Sigmoid colon (tissue), 7 donors: ENCODE measurements around the gene ARHGAP9. TPM values are rescaled to one million over a fixed set of nuclear protein-coding genes. Genes with fewer than 3 reads are reported as not detected.
A peak's percentile ranks its signal among the peaks of the same experiment; 100 is the strongest.

Experiments used
- DNase-seq: peaks from one replicate; pipeline ENCODE4 v3.0.0-alpha.2; 2019
- H3K27ac ChIP-seq, 4 donors: fragments of 200-600 bp; sonication (generic); one replicate each; pipeline ENCODE4 v1.5.1; 2016 to 2019; ENCODE audit warnings: mild to moderate bottlenecking in 1 of 4
- H3K27me3 ChIP-seq, 3 donors: fragments of 200-600 bp; sonication (generic); one replicate each; pipeline ENCODE4 v1.5.1; 2019; ENCODE audit warnings: mild to moderate bottlenecking in 1 of 3
- H3K36me3 ChIP-seq, 4 donors: fragments of 200-600 bp; sonication (generic); one replicate each; pipeline ENCODE4 v1.5.1; 2016 to 2019
- H3K4me1 ChIP-seq, 4 donors: fragments of 200-600 bp; sonication (generic); one replicate each; pipeline ENCODE4 v1.5.1; 2017 to 2019
- H3K4me3 ChIP-seq, 4 donors: fragments of 200-600 bp; sonication (generic); one replicate each; pipeline ENCODE4 v1.5.1; 2017 to 2019; ENCODE audit warnings: mild to moderate bottlenecking in 2 of 4, moderate library complexity in 1 of 4
- H3K9me3 ChIP-seq, 4 donors: fragments of 200-600 bp in 3 of 4; sonication (generic) in 3 of 4; one replicate each; pipeline versions ENCODE4 v1.5.1 to v1.6.1; 2013 to 2019
- EP300 ChIP-seq, 4 donors: sonication (generic); formaldehyde crosslinking; IDR thresholded peaks; one replicate each; pipeline ENCODE4 v1.6.1; 2017; ENCODE audit warnings: antibody characterized with exemption in 4 of 4
- POLR2A ChIP-seq, 2 donors: fragments of 450-650 bp; IDR thresholded peaks; one replicate each; pipeline ENCODE4 v1.6.1; 2016; ENCODE audit warnings: antibody characterized with exemption in 2 of 2, mild to moderate bottlenecking in 2 of 2, moderate library complexity in 2 of 2
- POLR2AphosphoS5 ChIP-seq, 4 donors: sonication (generic); formaldehyde crosslinking; IDR thresholded peaks; one replicate each; pipeline ENCODE4 v1.6.1; 2017; ENCODE audit warnings: antibody characterized with exemption in 4 of 4
- WGBS, 2 donors: extraction: QIAGEN DNeasy Blood & Tissue Kit; methylation state at CpG; one replicate each; pipeline ENCODE4 v1.1.7; 2013; 5-methylcytosine and 5-hydroxymethylcytosine counted together
- intact Hi-C: fragments of 100-400 bp; cut with DNase I; formaldehyde crosslinking; loops from one replicate; pipeline ENCODE4 v1.15.1; 2023
- polyA plus RNA-seq, 3 donors: library from polyadenylated mRNA; stranded (reverse); fragments of 200-250 nt; gene quantifications; one replicate each; pipeline ENCODE4 v1.2.3, GENCODE V29; 2013
- total RNA-seq, 4 donors: library from RNA; depleted of rRNA; stranded (reverse); fragments of >200 nt; gene quantifications; one replicate each; pipeline ENCODE4 v1.1.0, GENCODE V29; 2016
- TF ChIP-seq, protein P1 (sequence below), 4 experiments: fragments of 450-650 bp in 3 of 4; fragments of 200-600 bp in 1 of 4; IDR thresholded peaks; one replicate each; pipeline ENCODE4 v1.5.1; 2016 to 2019; ENCODE audit warnings: antibody characterized with exemption in 4 of 4, mild to moderate bottlenecking in 3 of 4, moderate library complexity in 2 of 4
- donor health status: healthy with polysubstance abuse.
- donor health status: Bipolar disorder and iron deficiency.
- donor health status: healthy.

Gene ARHGAP9
- total and polyA plus RNA-seq, 7 donors: 4.3 to 54.7 (median 6.6) TPM

- no peak overlapping the region for H3K4me3 ChIP-seq
- 47 to 79% methylated on average over 1 of the region's 1 CpG for WGBS, 2 donors
- peak in 2 of 4 donors; percentile 17 to 39 for TF ChIP-seq POLR2AphosphoS5 (IDR thresholded peaks at IDR 0.05)
- TF ChIP-seq, protein P1, sequence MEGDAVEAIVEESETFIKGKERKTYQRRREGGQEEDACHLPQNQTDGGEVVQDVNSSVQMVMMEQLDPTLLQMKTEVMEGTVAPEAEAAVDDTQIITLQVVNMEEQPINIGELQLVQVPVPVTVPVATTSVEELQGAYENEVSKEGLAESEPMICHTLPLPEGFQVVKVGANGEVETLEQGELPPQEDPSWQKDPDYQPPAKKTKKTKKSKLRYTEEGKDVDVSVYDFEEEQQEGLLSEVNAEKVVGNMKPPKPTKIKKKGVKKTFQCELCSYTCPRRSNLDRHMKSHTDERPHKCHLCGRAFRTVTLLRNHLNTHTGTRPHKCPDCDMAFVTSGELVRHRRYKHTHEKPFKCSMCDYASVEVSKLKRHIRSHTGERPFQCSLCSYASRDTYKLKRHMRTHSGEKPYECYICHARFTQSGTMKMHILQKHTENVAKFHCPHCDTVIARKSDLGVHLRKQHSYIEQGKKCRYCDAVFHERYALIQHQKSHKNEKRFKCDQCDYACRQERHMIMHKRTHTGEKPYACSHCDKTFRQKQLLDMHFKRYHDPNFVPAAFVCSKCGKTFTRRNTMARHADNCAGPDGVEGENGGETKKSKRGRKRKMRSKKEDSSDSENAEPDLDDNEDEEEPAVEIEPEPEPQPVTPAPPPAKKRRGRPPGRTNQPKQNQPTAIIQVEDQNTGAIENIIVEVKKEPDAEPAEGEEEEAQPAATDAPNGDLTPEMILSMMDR (IDR thresholded peaks at IDR 0.05): no peak
These were observed 37.5 kb upstream of the ARHGAP9 start for GRCh38 chr12:57517187-57517586.

DNA sequence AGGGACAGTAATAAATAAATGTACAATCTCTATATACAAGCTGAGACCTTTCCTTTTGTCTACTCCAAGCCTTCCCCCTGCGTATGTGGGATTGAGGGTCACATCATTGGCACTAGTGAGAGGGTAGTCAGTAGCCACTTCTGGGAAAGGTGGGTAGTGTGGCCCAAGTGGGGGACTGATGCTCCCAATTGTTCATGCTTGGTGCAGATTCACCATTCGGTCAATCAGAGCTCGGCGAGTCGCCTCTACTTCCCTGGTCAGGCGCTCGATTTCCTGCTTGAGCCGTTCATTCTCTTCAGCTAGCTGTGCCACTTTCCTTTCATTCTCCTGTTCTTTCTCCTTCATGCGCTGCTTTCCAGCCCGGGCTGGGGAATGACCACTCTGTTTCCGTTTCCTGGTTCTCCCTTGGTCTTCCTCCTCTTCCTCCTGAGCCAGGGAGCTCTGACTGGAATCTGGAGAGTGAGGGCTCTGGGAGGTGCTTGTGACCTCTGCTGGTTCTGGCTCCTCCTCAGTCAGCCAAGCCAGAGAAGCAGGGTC, 37.0 kb upstream of the ARHGAP9 start:
- intact Hi-C loops: no loop called here
- H3K4me1 ChIP-seq: peaks cover 0 to 39% (median 38%) of the 10 kb centered on the region in 4 donors
- peak overlapping the region; percentile 95 to 100 (median 98) for H3K27ac ChIP-seq
- no peaks in the 10 kb centered on the region for H3K27me3 ChIP-seq
- DNase-seq: no peak
- H3K36me3 ChIP-seq: peaks cover 41 to 59% (median 48%) of the 10 kb centered on the region in 4 donors
- H3K9me3 ChIP-seq: no peaks in the 10 kb centered on the region
- 90 to 94% methylated on average over 11 of the region's 11 CpGs for WGBS, 2 donors
- no peak overlapping the region for H3K4me3 ChIP-seq
- no peak for TF ChIP-seq POLR2A (IDR thresholded peaks at IDR 0.05)
- no peak for TF ChIP-seq EP300 (IDR thresholded peaks at IDR 0.05)
- TF ChIP-seq, protein P1 (IDR thresholded peaks at IDR 0.05): no peak
- TF ChIP-seq POLR2AphosphoS5 (IDR thresholded peaks at IDR 0.05): no peak

More at GRCh38 chr12:57517187-57517586, 37.5 kb upstream of the ARHGAP9 start:
- Histone ChIP-seq H3K9me3 (no peaks in the 10 kb centered on the region), H3K36me3 (peaks cover 36 to 54% (median 43%) of the 10 kb centered on the region in 4 donors), H3K4me1 (peaks cover 0 to 44% (median 43%) of the 10 kb centered on the region in 4 donors), H3K27ac (peak overlapping the region; percentile 95 to 100 (median 98)), H3K27me3 (no peaks in the 10 kb centered on the region)
- intact Hi-C loops: no loop called here
- DNase-seq: no peak

DNA sequence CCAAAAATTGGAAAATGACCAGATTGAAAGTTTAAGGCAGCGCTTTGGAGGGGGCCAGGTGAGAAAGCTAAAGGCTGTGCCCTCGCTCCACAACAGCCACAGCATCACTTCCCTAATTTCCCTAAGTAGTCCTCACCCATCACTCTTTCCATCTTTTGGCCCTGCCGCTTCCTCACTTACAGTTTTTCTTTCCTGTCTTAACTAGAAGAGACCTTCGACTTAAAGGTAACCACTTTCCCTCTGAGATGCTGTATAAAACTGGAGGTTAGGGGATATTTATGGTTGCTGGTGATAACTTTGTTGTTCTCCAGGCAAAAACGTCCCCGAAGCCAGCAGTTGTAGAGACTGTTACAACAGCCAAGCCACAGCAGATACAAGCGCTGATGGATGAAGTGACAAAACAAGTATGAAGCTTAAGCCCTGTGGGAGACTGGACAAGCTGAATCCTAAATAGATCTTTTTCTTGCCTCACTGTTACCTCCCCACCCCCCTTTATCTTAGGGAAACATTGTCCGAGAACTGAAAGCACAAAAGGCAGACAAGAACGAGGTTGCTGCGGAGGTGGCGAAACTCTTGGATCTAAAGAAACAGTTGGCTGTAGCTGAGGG, 36.4 kb upstream of the ARHGAP9 start:
- Histone ChIP-seq H3K4me1 (peaks cover 0 to 33% (median 31%) of the 10 kb centered on the region in 4 donors), H3K9me3 (no peaks in the 10 kb centered on the region), H3K4me3 (no peak overlapping the region), H3K36me3 (peaks cover 47 to 65% (median 53%) of the 10 kb centered on the region in 4 donors), H3K27me3 (no peaks in the 10 kb centered on the region), H3K27ac (peak overlapping the region in 2 of 4 donors; percentile 95 to 100)
- 87 to 88% methylated on average over 11 of the region's 11 CpGs for WGBS, 2 donors
- TF ChIP-seq POLR2A (IDR thresholded peaks at IDR 0.05): no peak
- TF ChIP-seq EP300 (IDR thresholded peaks at IDR 0.05): no peak
- TF ChIP-seq, protein P1 (IDR thresholded peaks at IDR 0.05): no peak
- TF ChIP-seq POLR2AphosphoS5 (IDR thresholded peaks at IDR 0.05): no peak
- intact Hi-C loops: no loop called here
- DNase-seq: no peak

DNA sequence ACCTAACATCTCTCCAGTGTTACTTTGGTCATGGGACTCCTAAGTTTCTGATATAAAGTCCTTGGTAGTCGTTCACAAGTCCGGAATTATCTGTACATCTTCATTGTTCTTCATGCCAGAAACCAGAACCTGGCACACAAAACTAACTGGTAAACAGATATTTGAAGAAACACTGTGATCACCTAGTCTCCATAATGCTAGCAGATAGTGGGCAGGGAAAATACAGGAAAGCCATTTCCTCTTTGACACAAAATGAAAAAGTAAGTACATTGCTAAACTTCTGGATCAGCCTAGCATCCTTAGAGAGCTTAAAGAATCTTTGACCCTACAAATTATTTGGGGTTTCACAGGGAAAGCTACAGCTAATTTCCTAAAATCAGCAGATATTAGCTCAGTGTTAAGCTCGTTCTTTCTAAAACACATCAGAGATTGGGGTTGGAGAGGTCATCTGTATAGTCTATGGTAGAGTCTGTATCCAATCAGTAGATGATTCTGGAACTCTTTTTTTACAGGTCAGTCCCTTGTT, 35.8 kb upstream of the ARHGAP9 start:
- peaks cover 0 to 30% (median 28%) of the 10 kb centered on the region in 4 donors for H3K4me1 ChIP-seq
- H3K27ac ChIP-seq: no peak overlapping the region
- no peak overlapping the region for H3K4me3 ChIP-seq
- intact Hi-C loops: no loop called here
- H3K9me3 ChIP-seq: no peaks in the 10 kb centered on the region
- no peak for DNase-seq
- TF ChIP-seq POLR2A (IDR thresholded peaks at IDR 0.05) (no peak), POLR2AphosphoS5 (IDR thresholded peaks at IDR 0.05) (no peak), EP300 (IDR thresholded peaks at IDR 0.05) (no peak)
- TF ChIP-seq, protein P1 (IDR thresholded peaks at IDR 0.05): no peak
- H3K36me3 ChIP-seq: peaks cover 47 to 71% (median 53%) of the 10 kb centered on the region in 4 donors
- H3K27me3 ChIP-seq: no peaks in the 10 kb centered on the region
- 77 to 84% methylated on average over 3 of the region's 3 CpGs for WGBS, 2 donors
